GM11168 (cell line): ENCODE data around the gene MACROD2.

Experiments
- in situ Hi-C: fragments of 300-500 bp; cut with MboI; formaldehyde crosslinking; loops from one replicate; pipeline ENCODE4 v1.12.0; 2022; ENCODE audit warnings: low sequenced_read_pairs; ENCODE audit not compliant: unreplicated experiment

The MACROD2 gene

GRCh38 chr20:15141861-15142260 lies 1146.5 kb downstream of the MACROD2 start:
- in situ Hi-C loops: no loop called here

- in situ Hi-C loops: no loop called here
Measured at GRCh38 chr20:15143478-15143877, 1148.2 kb downstream of the MACROD2 start.

DNA sequence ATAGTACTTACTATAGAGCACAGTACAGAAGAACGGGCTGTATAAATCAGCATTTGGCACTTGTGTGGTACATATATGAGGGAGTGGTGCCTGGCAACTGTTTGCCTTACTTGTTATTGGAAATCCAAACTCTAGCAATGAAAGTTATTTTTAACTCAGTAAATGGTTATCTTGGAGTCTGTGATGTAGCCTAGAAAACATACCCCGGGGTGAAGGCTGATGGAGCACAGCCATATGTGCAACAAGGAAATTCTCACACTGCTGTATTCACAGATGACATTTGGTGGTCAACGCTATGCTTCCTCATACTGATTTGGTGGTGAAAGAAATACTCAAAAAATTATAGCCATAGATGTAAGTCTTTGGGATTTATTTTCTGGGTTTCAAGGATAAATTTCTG lies 1149.6 kb downstream of the MACROD2 start:
- in situ Hi-C loops: no loop called here

GRCh38 chr20:15146948-15147347 lies 1151.6 kb downstream of the MACROD2 start:
- in situ Hi-C loops: no loop called here

GRCh38 chr20:15154070-15154469 lies 1158.8 kb downstream of the MACROD2 start:
- in situ Hi-C loops: no loop called here

GRCh38 chr20:15155848-15156401 lies 1160.6 kb downstream of the MACROD2 start:
- in situ Hi-C loops: no loop called here

GRCh38 chr20:15158533-15158932 lies 1163.2 kb downstream of the MACROD2 start:
- in situ Hi-C loops: no loop called here

GRCh38 chr20:15162079-15162647 lies 1166.8 kb downstream of the MACROD2 start:
- in situ Hi-C loops: no loop called here

DNA sequence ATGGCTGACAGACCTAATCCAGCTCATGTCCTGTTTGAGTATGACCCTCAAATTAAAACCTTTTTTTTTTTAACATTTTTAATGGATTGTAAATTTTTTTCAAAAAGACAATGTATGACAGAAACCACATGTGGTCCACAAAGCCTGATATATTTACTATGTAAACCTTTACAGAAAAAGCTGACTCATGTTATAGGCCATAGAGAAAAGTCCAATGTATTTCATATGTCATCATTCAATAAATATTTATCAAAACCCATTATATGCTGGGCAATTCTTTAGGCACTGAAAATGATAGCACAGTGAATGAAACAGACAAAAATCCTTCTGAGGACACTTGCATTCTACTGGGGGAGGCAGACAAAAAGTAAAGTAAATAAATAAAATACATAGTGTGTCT lies 1168.3 kb downstream of the MACROD2 start:
- in situ Hi-C loops: no loop called here

- in situ Hi-C loops: no loop called here
Measured at GRCh38 chr20:15164726-15165125, 1169.4 kb downstream of the MACROD2 start.

DNA sequence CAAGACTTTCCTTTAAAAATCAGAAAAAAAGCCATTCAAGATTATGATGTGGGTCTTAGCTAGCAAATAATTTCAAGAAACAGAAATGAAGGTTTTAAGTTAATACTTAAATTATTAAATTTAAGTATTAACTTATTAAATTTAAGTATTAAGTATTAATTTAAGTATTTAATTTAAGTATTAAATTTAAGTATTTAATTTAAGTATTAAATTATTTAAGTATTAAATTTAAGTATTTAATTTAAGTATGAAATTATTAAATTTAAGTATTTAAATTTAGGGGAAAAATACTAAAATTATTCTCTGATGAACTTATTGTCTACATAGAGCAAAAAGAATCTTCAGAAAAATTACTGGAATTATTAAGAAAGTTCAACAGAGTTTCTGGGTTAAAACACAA lies 1171.4 kb downstream of the MACROD2 start:
- in situ Hi-C loops: no loop called here

GRCh38 chr20:15171016-15171415 lies 1175.7 kb downstream of the MACROD2 start:
- in situ Hi-C loops: no loop called here

GRCh38 chr20:15176929-15177328 lies 1181.6 kb downstream of the MACROD2 start:
- in situ Hi-C loops: no loop called here

DNA sequence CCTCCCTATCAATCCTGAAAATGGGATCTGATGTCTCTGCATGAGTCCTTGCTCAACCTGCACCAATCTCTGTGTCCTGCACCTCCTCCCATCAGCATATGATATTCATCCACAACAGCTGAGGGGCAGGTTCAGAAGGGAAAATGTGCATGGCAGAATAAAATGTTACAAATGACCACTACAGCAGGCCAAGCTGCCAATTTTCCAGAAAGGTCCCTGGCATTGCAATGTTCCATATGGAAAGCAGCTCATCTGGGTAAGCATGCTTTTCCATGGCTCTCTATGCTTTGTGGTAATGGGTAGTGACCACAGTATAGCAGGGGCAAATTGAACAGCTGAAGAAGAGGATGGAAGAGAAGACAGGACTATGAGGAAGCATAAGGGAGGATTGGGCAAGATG lies 1183.3 kb downstream of the MACROD2 start:
- in situ Hi-C loops: no loop called here

DNA sequence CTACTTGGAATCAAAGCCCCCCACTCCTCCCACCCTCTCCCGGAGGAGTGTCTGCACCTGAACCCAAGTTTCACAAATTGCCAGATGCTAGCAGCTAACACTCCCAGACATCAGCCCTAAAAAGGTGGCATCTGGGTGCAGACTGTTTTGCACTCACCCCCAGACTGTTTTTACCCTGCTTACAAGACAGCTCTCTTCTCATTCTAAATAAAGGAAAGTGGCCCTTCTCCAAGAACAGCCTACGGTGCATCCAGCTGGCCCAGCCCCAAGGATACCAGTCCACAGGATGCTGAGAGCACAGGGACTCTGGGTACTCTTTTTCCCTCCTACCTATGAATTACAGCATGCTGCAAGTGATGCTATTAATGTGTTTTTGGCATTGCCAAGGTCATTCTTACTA lies 1184.1 kb downstream of the MACROD2 start:
- in situ Hi-C loops: no loop called here

DNA sequence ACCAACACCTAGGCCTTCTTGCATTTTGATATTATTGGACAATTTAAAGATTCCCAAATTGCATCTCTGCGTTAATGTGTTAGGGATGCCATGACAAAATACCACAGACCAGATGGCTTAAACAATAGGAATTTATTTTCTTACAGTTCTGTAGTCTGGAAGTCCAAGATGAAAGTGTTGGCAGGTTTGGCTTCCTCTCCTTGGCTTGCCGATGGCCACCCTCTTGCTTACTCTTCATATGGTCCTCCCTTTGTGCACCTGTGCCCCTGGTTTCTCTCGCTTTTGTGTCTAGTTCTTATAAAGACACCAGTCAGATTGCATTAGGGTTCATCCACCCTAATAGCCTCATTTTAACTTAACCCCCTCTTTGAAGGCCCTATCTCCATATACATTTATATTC lies 1184.5 kb downstream of the MACROD2 start:
- in situ Hi-C loops: no loop called here

DNA sequence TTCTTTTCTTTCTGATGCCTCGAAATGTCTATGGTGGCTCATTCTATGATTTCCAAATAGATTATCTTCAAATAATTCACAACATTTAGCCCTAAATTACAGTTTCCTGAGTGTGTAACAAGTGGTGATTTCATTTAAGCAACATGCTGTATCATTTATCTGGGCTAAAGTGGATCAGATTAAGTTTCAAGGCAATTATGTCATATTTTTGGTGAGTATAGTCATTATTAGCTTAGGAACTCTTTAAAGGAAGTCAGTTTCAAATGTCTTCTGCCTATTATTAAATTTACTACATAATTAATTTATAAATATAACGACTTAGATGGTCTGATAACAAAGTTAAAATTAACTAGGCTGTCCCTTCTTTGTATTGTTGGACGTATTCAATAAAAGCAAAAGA lies 1190.0 kb downstream of the MACROD2 start:
- in situ Hi-C loops: no loop called here

GRCh38 chr20:15185913-15186312 lies 1190.6 kb downstream of the MACROD2 start:
- in situ Hi-C loops: no loop called here

- in situ Hi-C loops: no loop called here
Measured at GRCh38 chr20:15187612-15188011, 1192.3 kb downstream of the MACROD2 start.

DNA sequence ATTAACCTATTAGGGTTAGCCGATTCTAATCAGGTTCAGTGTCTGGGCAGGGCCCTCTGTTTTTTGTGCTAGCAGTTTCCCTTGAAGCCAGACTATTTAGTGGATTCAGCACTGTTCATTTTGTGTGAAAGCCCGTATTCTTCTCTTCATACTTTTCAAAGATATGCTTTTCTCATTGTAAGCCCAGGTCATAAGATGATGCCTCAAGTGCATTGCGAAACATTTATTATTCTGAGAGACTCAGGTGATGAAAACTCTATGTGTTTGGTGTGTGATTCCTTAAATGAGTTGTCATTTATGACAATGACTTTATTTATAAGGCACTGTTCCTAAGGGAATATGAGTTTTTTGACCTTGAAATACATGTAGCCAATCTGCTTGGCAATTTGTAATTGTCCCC lies 1193.1 kb downstream of the MACROD2 start:
- in situ Hi-C loops: no loop called here

GRCh38 chr20:15191082-15191723 lies 1195.9 kb downstream of the MACROD2 start:
- in situ Hi-C loops: no loop called here

GRCh38 chr20:15195378-15195777 lies 1200.1 kb downstream of the MACROD2 start:
- in situ Hi-C loops: no loop called here
